AG10803 (cell line): Measurements from ENCODE around the gene ZBTB20.
A peak's percentile ranks its signal among the peaks of the same experiment; 100 is the strongest.

Source experiments
- DNase-seq: peaks from one replicate; pipeline ENCODE4 v3.0.0; 2010; ENCODE audit warnings: low read depth
- H3K4me3 ChIP-seq: 2 replicates; pipeline ENCODE4 v1.5.1; 2011; ENCODE audit warnings: mild to moderate bottlenecking, low read length, control low read depth
- TF ChIP-seq, protein P1 (sequence below): conservative IDR thresholded peaks from 2 replicates; pipeline ENCODE4 v1.5.1; 2011; ENCODE audit warnings: mild to moderate bottlenecking, low read length, control low read depth, inconsistent platforms

The ZBTB20 gene

DNA sequence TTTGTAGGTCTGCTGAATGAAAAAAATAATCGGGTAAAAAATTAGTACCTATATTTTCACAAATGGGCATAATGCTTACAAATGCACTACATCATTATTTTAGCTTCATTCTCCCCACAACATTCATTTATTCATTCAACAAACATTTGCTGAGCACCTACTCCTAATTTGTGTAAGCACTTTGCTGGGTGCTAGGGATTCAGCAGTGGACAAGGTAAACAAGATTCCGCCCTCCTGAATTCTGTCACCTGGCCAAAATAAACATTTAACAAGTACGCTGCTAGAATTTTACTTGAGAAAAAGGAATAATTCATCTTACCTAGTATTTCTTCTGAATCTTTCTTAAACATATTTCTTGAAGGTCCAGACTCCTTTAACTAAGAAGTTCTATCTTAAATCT lies 781.2 kb downstream of the ZBTB20 start:
- H3K4me3 ChIP-seq = no peak overlapping the region
- TF ChIP-seq, protein P1, sequence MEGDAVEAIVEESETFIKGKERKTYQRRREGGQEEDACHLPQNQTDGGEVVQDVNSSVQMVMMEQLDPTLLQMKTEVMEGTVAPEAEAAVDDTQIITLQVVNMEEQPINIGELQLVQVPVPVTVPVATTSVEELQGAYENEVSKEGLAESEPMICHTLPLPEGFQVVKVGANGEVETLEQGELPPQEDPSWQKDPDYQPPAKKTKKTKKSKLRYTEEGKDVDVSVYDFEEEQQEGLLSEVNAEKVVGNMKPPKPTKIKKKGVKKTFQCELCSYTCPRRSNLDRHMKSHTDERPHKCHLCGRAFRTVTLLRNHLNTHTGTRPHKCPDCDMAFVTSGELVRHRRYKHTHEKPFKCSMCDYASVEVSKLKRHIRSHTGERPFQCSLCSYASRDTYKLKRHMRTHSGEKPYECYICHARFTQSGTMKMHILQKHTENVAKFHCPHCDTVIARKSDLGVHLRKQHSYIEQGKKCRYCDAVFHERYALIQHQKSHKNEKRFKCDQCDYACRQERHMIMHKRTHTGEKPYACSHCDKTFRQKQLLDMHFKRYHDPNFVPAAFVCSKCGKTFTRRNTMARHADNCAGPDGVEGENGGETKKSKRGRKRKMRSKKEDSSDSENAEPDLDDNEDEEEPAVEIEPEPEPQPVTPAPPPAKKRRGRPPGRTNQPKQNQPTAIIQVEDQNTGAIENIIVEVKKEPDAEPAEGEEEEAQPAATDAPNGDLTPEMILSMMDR = no peak
- DNase-seq = no peak

DNA sequence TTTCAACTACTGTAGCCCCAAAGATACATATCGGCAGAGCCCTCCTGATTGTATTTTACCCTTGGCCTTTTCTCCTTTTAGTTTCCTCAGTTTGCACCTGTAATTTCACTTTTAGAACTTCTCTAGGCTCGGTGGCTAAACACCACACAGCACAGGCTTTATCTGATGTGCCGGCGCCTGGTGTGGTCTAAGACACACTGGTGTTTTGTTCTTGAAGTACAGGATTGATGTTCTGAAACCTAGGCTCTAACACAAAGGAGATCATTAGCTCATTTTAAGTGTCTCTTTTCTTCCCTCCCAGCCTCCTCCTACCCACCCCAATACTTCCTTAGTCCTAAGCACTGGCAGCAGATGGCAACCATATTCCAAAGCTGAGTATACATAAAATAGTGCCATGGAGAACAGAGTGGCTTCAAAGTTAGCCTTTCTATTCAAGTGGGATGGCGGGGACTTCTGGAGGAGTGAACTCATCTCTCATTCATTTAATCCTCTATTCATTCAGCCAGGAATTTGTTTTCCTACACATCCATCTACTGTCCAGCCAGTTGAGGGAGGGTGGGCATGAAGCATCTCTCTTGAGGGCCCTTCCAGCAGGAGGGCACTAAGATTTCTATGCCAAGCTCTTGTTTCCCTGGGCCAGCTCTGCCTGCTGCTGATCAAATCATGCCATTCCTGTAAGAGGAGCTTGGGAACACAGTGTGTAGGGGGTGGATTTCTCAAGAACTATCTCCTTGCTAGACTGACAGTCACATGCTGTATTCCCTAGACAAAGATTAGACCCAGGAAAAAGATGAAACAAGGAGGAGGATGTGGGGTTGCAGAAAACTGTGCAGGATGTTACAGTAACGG lies 782.1 kb downstream of the ZBTB20 start:
- no peak overlapping the region for H3K4me3 ChIP-seq
- TF ChIP-seq, protein P1 = no peak
- peak; percentile 27 for DNase-seq

DNA sequence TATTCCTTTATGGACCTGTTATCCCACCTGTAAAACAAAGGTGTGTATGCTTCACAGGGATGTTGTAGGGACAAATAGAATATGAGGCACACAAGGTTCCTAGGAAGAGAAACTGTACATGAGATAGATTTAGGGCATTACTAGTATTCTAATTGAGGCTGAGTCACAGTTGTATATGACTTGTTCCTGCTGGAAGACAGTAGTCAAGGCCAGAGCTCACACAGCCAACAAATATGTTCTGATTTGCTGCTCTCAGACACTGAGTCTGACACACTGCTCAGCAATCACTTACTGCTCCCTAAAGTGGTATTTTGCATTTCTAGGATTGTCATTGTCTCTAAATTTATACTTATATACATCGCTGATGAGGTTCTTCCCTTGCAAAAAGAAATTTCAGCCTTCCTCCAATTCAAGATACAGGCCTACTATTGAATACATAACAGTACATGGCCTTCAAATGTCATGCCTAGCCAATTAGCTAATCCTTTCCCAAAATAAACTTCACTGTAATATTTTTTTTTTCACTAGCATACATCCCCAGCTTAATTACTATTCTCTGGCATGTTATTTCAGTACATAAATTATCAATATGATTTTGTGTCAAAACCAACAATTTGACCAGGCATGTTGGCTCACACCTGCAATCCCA lies 783.4 kb downstream of the ZBTB20 start:
- DNase-seq = peak; percentile 83
- no peak overlapping the region for H3K4me3 ChIP-seq
- TF ChIP-seq, protein P1 = no peak

DNA sequence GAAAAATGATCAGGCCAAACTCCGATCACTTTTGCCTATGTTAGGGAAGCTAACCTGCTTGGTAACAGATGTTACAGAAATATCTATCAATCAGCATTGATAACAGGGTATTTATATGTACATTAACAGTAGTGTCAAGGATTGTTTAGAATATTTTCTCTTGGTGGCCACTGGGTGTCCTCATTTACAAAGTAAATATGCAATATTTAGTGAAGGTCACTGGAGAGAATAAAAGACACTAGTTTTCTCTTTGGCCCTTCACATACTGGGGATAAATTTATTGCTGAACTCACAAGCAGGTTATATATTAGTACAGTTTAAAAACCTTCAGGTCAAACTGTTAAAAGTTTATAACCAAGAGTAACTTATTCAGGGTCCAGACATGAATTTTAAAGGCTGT lies 784.3 kb downstream of the ZBTB20 start:
- TF ChIP-seq, protein P1 = peak; percentile 54
- peak; percentile 62 for DNase-seq
- H3K4me3 ChIP-seq = no peak overlapping the region

DNA sequence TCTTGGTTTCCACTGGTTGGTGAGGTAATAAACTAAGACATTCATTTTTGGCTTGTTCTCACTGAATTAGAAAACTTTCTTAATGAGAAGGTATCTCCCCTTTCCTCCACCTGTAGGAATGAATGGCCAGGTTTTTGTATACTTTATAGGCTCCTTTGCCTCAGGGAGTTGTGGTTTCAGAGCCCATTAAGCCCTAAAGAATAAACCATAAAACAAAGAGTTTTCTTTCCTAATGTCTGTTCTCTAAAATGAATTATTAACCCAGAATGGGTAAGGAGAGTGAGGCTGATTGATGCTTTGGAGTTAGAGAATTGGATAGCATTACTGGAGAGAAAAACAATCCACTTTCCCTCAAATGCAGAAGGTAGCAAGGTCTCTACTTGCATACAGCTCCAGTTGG lies 785.7 kb downstream of the ZBTB20 start:
- no peak overlapping the region for H3K4me3 ChIP-seq
- no peak for DNase-seq
- TF ChIP-seq, protein P1 = no peak

DNA sequence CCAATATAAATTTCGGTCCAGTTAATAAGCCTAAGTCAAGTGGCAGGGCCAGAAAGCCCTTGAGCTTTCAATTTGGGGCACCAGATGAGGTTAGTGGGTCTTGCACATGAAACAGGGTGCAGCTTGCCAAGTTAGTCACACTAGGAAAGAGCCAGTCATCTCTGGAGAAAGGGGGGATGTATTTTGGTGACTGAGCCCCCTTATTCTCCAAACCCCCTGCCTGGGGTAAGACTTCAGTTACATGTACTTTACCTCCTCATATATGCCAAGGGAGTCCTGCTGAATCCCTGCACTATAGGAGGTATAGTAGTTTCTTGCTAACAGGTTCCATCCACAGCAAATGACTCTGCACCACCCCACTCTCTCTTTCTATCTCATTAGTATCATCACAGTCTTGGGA lies 790.6 kb downstream of the ZBTB20 start:
- no peak for DNase-seq
- H3K4me3 ChIP-seq = no peak overlapping the region
- TF ChIP-seq, protein P1 = no peak

DNA sequence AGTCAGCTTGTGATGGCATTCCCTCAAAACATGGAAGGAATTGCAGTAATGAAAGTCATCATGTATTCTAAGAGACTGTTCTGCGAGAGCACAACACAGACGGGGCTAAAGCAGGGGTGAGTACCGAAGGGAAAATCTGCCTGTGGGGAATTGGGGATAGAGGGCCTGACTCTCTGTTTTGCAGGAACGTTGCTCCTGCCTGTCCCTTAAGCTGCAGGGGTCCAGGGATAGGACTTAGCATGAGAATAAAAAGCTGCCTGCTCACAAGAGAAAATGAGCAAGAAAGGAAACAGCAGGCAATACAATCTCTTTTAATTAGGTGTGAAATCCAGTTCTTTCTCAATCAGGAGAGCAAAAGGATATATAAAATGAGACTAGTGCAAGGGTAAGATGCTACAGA lies 791.0 kb downstream of the ZBTB20 start:
- no peak overlapping the region for H3K4me3 ChIP-seq
- no peak for DNase-seq
- TF ChIP-seq, protein P1 = no peak
